HG03342 (cell line): Measurements from ENCODE around the gene CHL1.

Experiments used
- ATAC-seq: cut with Tn5 transposase; IDR thresholded peaks from one replicate; pipeline ENCODE4 v1.9.1; 2021; ENCODE audit warnings: mild to moderate bottlenecking, moderate library complexity; ENCODE audit not compliant: unreplicated experiment

Gene CHL1

GRCh38 chr3:454986-455385 lies 258.4 kb downstream of the CHL1 start:
- ATAC-seq = no peak

- no peak for ATAC-seq
These were observed 261.6 kb downstream of the CHL1 start for GRCh38 chr3:458124-458523.

GRCh38 chr3:458653-459310 lies 262.2 kb downstream of the CHL1 start:
- no peak for ATAC-seq
